Liver (tissue), 3 donors: ENCODE results near the gene SMURF2.

ENCODE experiments used
- CTCF ChIP-seq: fragments of 150-350 bp; IDR thresholded peaks from 2 replicates; pipeline ENCODE4 v1.5.1; 2017; ENCODE audit warnings: improper control_type of control experiment, low read depth, low read length; ENCODE audit not compliant: missing input control
- EGR1 ChIP-seq, 2 donors: IDR thresholded peaks; 2 replicates each; pipeline ENCODE4 v1.6.1; 2016 to 2018; ENCODE audit warnings: antibody characterized with exemption in 2 of 2, low read depth in 2 of 2
- GABPA ChIP-seq, 2 donors: IDR thresholded peaks in 1 of 2; conservative IDR thresholded peaks in 1 of 2; 2 replicates each; pipeline ENCODE4 v1.6.1; 2016; ENCODE audit warnings: antibody characterized with exemption in 2 of 2, mild to moderate bottlenecking in 1 of 2, moderate library complexity in 1 of 2
- NR2F2 ChIP-seq: IDR thresholded peaks from 2 replicates; pipeline ENCODE4 v1.6.1; 2016; ENCODE audit warnings: antibody characterized with exemption
- REST ChIP-seq: IDR thresholded peaks from 2 replicates; pipeline ENCODE4 v1.6.1; 2016; ENCODE audit warnings: antibody characterized with exemption, mild to moderate bottlenecking
- TAF1 ChIP-seq: conservative IDR thresholded peaks from 2 replicates; pipeline ENCODE4 v1.6.1; 2016; ENCODE audit warnings: antibody characterized with exemption, mild to moderate bottlenecking
- donor health status: healthy.
- donor health status: healthy.

- TF ChIP-seq REST (no peak), NR2F2 (no peak), CTCF (no peak), GABPA (IDR thresholded peaks at IDR 0.05 in 1 of 2, conservative IDR thresholded peaks at IDR 0.05 in 1 of 2) (no peak), TAF1 (no peak), EGR1 (IDR thresholded peaks at IDR 0.05; ENCODE audit: low read depth in 2 of 2) (no peak)
Measured at GRCh38 chr17:64630309-64631223, 31.5 kb downstream of the SMURF2 start.
